ENCODE measurements around the gene HOXA4.

The HOXA4 gene

DNA sequence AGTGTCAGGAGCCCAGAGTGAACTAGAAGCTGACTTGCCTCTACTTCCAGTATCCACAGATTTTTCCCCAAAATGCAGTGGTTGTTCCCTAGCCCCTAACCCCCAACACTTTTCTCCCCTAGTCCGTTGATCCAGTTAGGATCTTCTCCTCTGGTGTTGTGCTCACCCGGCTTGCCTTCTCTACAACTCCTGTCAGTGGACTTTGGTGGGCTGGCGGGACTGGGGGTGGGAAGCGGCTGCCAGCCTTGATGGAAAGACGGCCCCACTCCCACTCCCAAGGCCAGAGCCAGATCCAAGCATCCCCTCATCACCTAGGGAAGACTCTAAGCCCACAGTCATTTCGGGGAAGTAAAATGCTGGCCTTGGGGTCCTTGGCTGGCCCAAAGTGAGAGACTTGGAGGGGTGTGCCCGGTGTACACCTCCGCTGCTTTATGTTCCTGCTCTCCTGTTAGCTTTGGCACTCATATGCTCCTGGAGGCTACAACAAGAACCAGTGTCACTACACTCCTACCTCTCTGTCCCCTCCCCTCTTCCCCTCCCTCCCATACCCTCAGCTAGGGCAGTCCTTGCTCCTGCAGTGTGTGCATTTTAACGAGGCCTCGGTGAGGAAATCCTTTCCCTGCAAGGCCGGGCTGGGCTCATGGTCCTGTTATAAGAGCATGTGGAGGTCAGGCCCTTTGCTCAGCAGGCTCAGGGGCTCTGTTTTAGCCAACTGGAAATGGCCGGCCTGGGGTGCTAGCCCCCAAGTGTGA lies 44.5 kb upstream of the HOXA4 start:
- Histone ChIP-seq H3K27me3 (ENCODE audit: control insufficient read depth in 1 of 2, insufficient read depth in 2 of 2, low read length in 2 of 2) (peaks cover 91 to 98% of the 10 kb centered on the region in 2 donors), H3K4me3 (ENCODE audit: low read depth in 1 of 2, low read length in 2 of 2) (no peak overlapping the region), H3K4me1 (ENCODE audit: control insufficient read depth in 1 of 2, insufficient read depth in 2 of 2, low read length in 2 of 2) (peaks cover 0 to 13% of the 10 kb centered on the region in 2 donors), H3K9ac (ENCODE audit: low read depth in 1 of 2, low read length in 2 of 2) (no peak overlapping the region), H3K27ac (ENCODE audit: low read depth, low read length) (no peak overlapping the region), H3K9me3 (ENCODE audit: control insufficient read depth in 1 of 2, low read length in 2 of 2) (no peaks in the 10 kb centered on the region), H3K36me3 (ENCODE audit: control insufficient read depth in 1 of 2, insufficient read depth in 2 of 2, low read length in 2 of 2) (no peaks in the 10 kb centered on the region)

DNA sequence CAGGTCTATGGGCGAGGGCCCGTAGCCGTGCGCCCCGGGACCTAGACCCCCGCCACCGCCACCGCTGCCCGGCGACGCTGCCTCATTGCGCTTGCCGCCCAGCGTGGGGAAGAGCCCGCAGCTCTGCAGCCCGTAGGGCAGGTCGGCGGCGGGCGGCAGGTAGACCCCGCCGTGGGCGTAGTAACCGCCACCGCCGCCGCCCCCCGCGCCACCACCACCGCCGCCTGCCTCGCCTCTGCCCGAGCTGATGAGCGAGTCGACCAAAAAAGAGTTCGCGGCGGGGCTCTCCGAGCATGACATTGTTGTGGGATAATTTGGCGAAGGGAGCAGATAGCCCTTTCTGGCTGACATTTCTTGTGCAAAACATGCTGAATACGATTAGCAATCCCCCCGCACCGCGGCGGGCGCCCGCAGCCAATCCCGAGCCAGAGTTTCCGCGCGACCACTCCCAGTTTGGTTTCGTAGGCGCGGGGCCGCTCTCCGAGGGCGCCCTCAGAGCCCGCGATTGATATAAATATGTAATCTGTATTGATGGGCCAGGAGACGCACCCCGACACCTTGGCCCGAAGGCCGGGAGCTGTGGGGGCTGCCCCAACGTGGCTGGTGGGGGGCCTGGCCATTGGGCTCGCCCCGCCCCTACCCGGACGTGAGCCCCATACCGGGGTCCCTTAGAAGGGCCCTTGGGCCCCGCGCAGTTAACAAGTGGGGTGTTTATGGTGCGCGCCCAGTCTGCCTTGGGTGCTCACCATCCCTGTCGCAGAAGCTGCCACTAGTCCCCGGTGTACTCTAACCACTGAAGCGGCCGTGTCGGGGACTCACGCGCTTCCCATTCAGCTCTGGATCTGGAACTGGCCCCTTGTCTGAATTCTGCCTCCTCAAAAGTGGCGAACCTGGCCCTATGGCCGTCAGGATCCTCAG lies 43.7 kb upstream of the HOXA4 start, which contains the start of gene HOXA10:
HOXA10 (minus strand) TSS at position 365 of the 918 bp plus-strand sequence; CDS start at position 351, 14 bp downstream.
- H3K9me3 ChIP-seq (ENCODE audit: control insufficient read depth in 1 of 2, low read length in 2 of 2), result no peaks in the 10 kb centered on the region
- H3K36me3 ChIP-seq (ENCODE audit: control insufficient read depth in 1 of 2, insufficient read depth in 2 of 2, low read length in 2 of 2), result no peaks in the 10 kb centered on the region
- peaks cover 89 to 98% of the 10 kb centered on the region in 2 donors for H3K27me3 ChIP-seq (ENCODE audit: control insufficient read depth in 1 of 2, insufficient read depth in 2 of 2, low read length in 2 of 2)
- peaks cover 0 to 6% of the 10 kb centered on the region in 2 donors for H3K4me1 ChIP-seq (ENCODE audit: control insufficient read depth in 1 of 2, insufficient read depth in 2 of 2, low read length in 2 of 2)
- H3K9ac ChIP-seq (ENCODE audit: low read depth in 1 of 2, low read length in 2 of 2), result no peak within 1 kb of the TSS
- peak within 1 kb of the TSS; percentile 45 to 47 for H3K4me3 ChIP-seq (ENCODE audit: low read depth in 1 of 2, low read length in 2 of 2)
- H3K27ac ChIP-seq (ENCODE audit: low read depth, low read length), result peak within 1 kb of the TSS; percentile 20

- no peaks in the 10 kb centered on the region for H3K9me3 ChIP-seq (ENCODE audit: control insufficient read depth in 1 of 2, low read length in 2 of 2)
- H3K27ac ChIP-seq (ENCODE audit: low read depth, low read length), result peak overlapping the region; percentile 20
- H3K9ac ChIP-seq (ENCODE audit: low read depth in 1 of 2, low read length in 2 of 2), result no peak overlapping the region
- peaks cover 0 to 5% of the 10 kb centered on the region in 2 donors for H3K4me1 ChIP-seq (ENCODE audit: control insufficient read depth in 1 of 2, insufficient read depth in 2 of 2, low read length in 2 of 2)
- H3K4me3 ChIP-seq (ENCODE audit: low read depth in 1 of 2, low read length in 2 of 2), result peak overlapping the region; percentile 45 to 47
- peaks cover 94 to 98% of the 10 kb centered on the region in 2 donors for H3K27me3 ChIP-seq (ENCODE audit: control insufficient read depth in 1 of 2, insufficient read depth in 2 of 2, low read length in 2 of 2)
- H3K36me3 ChIP-seq (ENCODE audit: control insufficient read depth in 1 of 2, insufficient read depth in 2 of 2, low read length in 2 of 2), result no peaks in the 10 kb centered on the region
Measured at GRCh38 chr7:27173511-27173955, 43.0 kb upstream of the HOXA4 start.

DNA sequence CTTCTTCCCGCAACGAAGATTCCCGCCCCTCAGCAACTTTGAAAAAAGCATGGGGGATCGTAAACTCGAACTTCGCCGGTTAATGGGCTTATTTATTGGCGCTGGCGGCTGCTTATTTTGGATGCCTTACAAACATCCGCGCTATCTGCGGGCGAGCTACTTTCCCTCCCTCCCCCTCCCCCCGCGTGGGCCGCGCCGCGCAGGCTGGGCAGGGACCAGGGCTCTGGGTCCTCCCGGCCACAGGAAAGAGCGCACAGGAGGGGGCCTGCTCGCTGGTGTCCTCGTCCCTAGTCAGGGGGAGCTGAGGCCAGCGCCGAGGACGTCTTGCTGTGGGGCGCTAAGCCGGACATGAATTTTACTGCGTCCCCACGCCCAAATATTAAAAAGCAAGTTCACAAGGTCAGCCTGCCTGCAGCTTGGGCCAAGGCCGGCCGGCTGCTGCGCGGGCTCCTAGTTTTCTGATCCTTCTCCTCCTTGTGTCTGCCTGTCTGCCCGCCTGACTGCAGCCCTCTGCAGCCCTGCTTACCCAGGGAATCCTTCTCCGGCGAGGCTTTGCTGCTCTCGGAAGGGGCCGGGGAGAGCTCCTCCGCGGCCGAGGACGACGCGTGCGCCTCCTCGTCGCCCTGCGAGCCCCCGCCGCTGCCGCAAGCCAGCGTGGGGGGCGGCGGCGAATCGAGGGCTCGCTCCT lies 42.4 kb upstream of the HOXA4 start:
- H3K4me3 ChIP-seq (ENCODE audit: low read depth in 1 of 2, low read length in 2 of 2), result peak overlapping the region; percentile 45 to 47
- no peaks in the 10 kb centered on the region for H3K9me3 ChIP-seq (ENCODE audit: control insufficient read depth in 1 of 2, low read length in 2 of 2)
- no peaks in the 10 kb centered on the region for H3K36me3 ChIP-seq (ENCODE audit: control insufficient read depth in 1 of 2, insufficient read depth in 2 of 2, low read length in 2 of 2)
- peak overlapping the region; percentile 20 for H3K27ac ChIP-seq (ENCODE audit: low read depth, low read length)
- peaks cover 94 to 98% of the 10 kb centered on the region in 2 donors for H3K27me3 ChIP-seq (ENCODE audit: control insufficient read depth in 1 of 2, insufficient read depth in 2 of 2, low read length in 2 of 2)
- no peak overlapping the region for H3K9ac ChIP-seq (ENCODE audit: low read depth in 1 of 2, low read length in 2 of 2)
- peaks cover 0 to 5% of the 10 kb centered on the region in 2 donors for H3K4me1 ChIP-seq (ENCODE audit: control insufficient read depth in 1 of 2, insufficient read depth in 2 of 2, low read length in 2 of 2)

GRCh38 chr7:27172315-27172774 lies 41.8 kb upstream of the HOXA4 start:
- H3K9me3 ChIP-seq (ENCODE audit: control insufficient read depth in 1 of 2, low read length in 2 of 2), result no peaks in the 10 kb centered on the region
- no peak overlapping the region for H3K27ac ChIP-seq (ENCODE audit: low read depth, low read length)
- H3K27me3 ChIP-seq (ENCODE audit: control insufficient read depth in 1 of 2, insufficient read depth in 2 of 2, low read length in 2 of 2), result peaks cover 94 to 98% of the 10 kb centered on the region in 2 donors
- H3K4me1 ChIP-seq (ENCODE audit: control insufficient read depth in 1 of 2, insufficient read depth in 2 of 2, low read length in 2 of 2), result peaks cover 0 to 5% of the 10 kb centered on the region in 2 donors
- H3K4me3 ChIP-seq (ENCODE audit: low read depth in 1 of 2, low read length in 2 of 2), result no peak overlapping the region
- no peak overlapping the region for H3K9ac ChIP-seq (ENCODE audit: low read depth in 1 of 2, low read length in 2 of 2)
- H3K36me3 ChIP-seq (ENCODE audit: control insufficient read depth in 1 of 2, insufficient read depth in 2 of 2, low read length in 2 of 2), result no peaks in the 10 kb centered on the region

GRCh38 chr7:27171637-27172314 lies 41.2 kb upstream of the HOXA4 start:
- no peak overlapping the region for H3K9ac ChIP-seq (ENCODE audit: low read depth in 1 of 2, low read length in 2 of 2)
- H3K27ac ChIP-seq (ENCODE audit: low read depth, low read length), result peak overlapping the region; percentile 17
- H3K36me3 ChIP-seq (ENCODE audit: control insufficient read depth in 1 of 2, insufficient read depth in 2 of 2, low read length in 2 of 2), result no peaks in the 10 kb centered on the region
- peaks cover 94 to 98% of the 10 kb centered on the region in 2 donors for H3K27me3 ChIP-seq (ENCODE audit: control insufficient read depth in 1 of 2, insufficient read depth in 2 of 2, low read length in 2 of 2)
- no peak overlapping the region for H3K4me3 ChIP-seq (ENCODE audit: low read depth in 1 of 2, low read length in 2 of 2)
- H3K4me1 ChIP-seq (ENCODE audit: control insufficient read depth in 1 of 2, insufficient read depth in 2 of 2, low read length in 2 of 2), result peaks cover 0 to 5% of the 10 kb centered on the region in 2 donors
- H3K9me3 ChIP-seq (ENCODE audit: control insufficient read depth in 1 of 2, low read length in 2 of 2), result no peaks in the 10 kb centered on the region

GRCh38 chr7:27171325-27171636 lies 40.7 kb upstream of the HOXA4 start:
- Histone ChIP-seq H3K36me3 (ENCODE audit: control insufficient read depth in 1 of 2, insufficient read depth in 2 of 2, low read length in 2 of 2) (no peaks in the 10 kb centered on the region), H3K27me3 (ENCODE audit: control insufficient read depth in 1 of 2, insufficient read depth in 2 of 2, low read length in 2 of 2) (peaks cover 94 to 98% of the 10 kb centered on the region in 2 donors), H3K9me3 (ENCODE audit: control insufficient read depth in 1 of 2, low read length in 2 of 2) (no peaks in the 10 kb centered on the region), H3K27ac (ENCODE audit: low read depth, low read length) (peak overlapping the region; percentile 17), H3K9ac (ENCODE audit: low read depth in 1 of 2, low read length in 2 of 2) (no peak overlapping the region), H3K4me1 (ENCODE audit: control insufficient read depth in 1 of 2, insufficient read depth in 2 of 2, low read length in 2 of 2) (peaks cover 0 to 5% of the 10 kb centered on the region in 2 donors), H3K4me3 (ENCODE audit: low read depth in 1 of 2, low read length in 2 of 2) (no peak overlapping the region)

DNA sequence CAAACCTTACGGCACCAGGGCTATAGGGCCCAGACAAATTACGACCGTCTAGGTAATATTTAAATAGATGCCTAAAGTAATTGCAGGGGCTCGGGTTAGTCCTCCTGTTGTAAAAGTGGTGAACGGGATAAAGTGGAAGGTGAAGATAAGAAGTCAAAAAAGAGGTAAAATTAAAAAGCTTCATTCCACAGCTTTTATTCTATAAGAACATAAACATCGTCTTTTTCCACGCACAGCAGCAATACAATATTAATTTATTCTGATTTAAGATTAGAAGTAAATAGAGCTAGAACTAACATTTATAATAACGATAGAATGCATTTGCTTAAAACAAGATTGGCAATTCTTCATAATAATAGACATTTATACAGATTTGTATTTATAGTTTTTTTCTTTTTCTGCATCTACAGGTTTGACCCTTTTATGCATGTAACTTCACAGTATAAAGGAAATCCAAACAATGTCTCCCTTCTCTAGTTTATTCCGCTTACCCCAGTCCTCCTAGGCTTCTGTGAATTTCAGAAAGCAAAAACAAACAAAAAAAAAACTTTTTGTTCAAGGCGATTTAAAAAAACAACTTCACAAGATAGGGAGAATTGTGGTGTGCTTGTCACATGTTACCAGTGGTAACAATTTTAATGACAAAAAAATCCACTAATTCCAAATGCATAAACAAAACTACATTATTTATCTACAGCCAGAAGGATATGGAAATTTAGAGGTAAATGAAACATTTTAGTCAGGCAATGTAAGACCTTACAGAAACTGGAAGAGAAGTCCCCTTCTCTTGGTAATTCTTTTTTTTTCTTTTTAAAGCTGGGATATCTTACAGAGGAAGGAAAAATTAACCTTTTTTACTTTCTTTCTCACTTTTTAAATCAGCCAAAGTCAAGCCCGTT lies 40.1 kb upstream of the HOXA4 start:
- Histone ChIP-seq H3K4me1 (ENCODE audit: control insufficient read depth in 1 of 2, insufficient read depth in 2 of 2, low read length in 2 of 2) (peaks cover 0 to 5% of the 10 kb centered on the region in 2 donors), H3K36me3 (ENCODE audit: control insufficient read depth in 1 of 2, insufficient read depth in 2 of 2, low read length in 2 of 2) (no peaks in the 10 kb centered on the region), H3K9ac (ENCODE audit: low read depth in 1 of 2, low read length in 2 of 2) (no peak overlapping the region), H3K9me3 (ENCODE audit: control insufficient read depth in 1 of 2, low read length in 2 of 2) (no peaks in the 10 kb centered on the region), H3K4me3 (ENCODE audit: low read depth in 1 of 2, low read length in 2 of 2) (no peak overlapping the region), H3K27ac (ENCODE audit: low read depth, low read length) (no peak overlapping the region), H3K27me3 (ENCODE audit: control insufficient read depth in 1 of 2, insufficient read depth in 2 of 2, low read length in 2 of 2) (peaks cover 94 to 98% of the 10 kb centered on the region in 2 donors)
